Stimulated activated CD4-positive, alpha-beta T cell treated with anti-CD3 and anti-CD28 coated beads, Interleukin-12 subunit alpha, Interleukin-12 subunit beta, amount 100 ng/mL, for 24 hours (primary cell): ENCODE measurements around the gene EIF3K.
A peak's percentile ranks its signal among the peaks of the same experiment; 100 is the strongest.

Experiments
- DNase-seq, 2 experiments: peaks; one replicate each; pipeline ENCODE4 v3.0.0-alpha.2; 2020; ENCODE audit warnings: low read depth in 2 of 2

EIF3K gene

DNA sequence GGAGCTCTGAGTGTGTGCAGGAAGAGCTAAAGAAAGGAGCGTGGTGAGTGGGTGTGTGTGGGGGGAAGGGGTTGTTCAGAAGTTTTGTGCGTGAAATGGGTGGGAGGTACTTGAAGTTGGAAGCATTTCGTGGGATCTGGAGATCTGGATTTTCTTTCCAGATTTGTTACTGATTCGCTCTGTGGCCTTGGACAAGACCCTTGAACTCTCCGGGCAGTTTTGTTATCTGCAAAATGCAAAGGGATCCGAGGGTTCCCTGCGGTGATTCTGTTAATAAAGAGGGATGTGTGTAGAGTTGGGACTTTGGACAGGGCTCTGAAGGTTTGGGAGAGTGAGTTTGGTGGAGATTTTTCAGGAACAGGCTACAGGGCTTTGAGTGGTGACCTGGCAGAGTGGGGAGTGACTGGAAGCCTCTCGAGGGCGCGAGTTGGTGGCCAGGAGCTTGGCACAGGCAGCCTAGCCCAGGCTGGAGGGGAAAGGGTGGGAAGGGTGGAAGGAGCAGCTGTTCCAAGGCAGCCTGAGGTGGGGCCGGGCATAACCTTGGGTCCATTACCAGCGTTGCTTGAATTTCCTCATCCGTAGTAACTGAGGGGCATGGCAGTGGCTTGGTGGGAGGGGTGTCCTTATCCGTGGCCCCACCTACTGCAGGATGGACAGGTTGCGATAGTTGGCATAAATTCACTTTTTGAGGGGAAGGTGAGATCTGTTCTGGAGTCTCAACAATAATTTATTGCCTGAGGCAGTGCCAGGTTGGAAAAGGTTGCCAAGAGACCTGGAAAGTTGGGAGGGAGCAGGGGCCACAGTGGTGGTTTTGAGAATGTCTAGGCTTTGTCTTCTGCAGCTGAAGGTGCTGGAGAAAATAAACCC is 30.6 kb downstream of the EIF3K start:
- DNase-seq: no peak

DNA sequence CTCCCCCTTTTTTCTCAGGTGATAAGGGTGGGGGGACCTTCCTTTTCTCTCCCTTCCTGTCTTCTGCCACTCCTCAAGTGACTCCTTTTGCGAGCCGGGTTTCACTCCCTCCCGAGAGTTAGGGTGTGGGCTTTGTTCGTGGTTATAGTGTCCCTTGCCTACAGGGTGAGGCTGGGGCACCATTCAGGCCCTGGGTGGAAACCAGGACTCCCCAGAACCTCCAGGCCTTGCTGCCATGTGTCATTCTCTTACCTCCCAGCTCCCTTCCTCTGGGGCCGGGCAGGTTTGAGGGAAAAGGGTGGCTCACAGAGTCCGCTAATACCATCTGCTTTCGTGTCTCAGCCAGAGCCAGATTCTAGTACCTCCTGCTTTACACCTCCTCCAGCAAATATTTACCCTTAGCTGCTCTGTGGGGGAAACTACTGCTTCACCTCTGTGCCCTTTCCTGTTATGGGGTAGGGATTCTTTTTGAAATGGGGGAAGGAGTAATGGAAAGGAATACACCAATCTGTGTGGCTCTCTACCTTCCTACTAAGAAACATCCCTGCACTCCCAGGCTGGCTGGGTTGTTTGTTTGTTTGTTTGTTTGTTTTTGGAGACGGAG is 31.3 kb downstream of the EIF3K start:
- no peak for DNase-seq

DNA sequence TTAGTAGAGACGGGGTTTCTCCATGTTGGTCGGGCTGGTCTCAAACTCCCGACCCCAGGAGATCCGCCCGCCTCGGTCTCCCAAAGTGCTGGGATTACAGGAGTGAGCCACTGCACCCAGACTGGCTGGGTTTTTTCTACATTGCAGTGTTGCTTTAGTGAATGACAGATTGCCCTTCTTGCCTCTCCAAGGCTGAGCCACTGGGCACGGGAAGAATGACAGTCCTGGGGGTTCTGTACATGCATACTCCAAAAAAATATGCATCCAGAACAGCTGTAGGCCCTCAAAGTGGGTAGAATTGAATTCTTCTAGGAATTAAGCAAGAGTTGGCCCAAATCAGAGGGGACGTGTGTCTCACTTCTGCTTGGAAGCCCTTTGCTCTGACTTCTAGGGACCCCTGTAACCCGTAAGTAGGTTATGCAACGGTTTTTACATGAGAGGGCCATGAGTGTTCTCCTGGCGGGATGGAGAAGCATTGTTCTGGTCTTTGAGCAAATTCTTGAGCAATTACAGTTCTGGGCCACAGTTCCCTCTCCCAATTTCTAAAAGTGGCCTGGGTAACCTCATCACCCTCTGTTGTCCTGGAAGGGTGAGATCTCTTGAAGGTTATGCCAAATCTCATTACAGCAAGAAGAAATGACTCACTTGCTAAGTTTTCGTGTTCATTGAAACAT is 32.1 kb downstream of the EIF3K start:
- DNase-seq: no peak

DNA sequence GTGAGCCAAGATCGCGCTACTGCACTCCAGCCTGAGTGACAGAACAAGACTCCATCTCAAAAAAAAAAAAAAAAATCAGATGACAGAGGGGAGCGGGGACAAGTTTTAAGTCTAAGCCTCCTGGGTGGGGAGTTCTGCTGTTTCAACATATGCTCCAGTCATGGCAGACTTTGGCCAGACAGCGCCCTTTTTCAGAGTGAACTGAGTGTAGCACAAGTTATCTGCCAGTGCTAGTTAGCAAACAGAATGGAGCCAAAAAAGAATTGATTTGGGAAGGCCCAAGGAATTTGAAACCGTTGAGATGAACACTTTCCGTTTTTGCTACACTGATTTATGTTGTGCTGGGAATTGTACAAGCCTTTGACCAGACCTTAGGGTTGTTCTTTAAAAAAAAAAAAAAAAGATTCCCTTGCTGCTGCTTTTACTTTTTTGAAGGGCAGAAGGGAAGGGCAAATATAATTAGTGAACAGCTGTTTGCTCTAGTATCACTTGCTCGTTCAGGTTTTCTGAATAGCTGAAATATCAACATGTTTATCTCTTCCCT is 34.1 kb downstream of the EIF3K start:
- DNase-seq: no peak

DNA sequence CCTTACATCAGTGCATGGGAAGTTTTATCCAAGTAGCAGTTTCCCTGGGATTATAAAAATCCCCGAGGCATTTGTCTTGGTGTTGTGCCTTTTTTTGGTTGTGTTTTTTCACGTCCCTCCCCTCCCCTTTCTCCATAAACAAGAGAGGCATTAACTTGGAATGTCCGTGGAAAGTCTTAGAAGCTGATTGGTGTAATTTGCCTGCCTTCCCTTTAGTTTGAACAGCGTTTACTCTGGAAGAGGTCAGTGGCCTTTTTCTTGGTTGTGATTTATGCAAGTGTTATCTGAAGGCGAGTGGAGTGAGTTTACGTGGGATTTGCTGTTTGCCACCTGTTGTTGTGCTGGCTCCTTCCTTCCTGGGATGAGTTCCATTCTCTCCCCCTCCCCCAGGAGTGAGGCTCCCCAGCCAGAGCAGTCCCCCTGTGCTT is 35.7 kb downstream of the EIF3K start:
- no peak for DNase-seq

DNA sequence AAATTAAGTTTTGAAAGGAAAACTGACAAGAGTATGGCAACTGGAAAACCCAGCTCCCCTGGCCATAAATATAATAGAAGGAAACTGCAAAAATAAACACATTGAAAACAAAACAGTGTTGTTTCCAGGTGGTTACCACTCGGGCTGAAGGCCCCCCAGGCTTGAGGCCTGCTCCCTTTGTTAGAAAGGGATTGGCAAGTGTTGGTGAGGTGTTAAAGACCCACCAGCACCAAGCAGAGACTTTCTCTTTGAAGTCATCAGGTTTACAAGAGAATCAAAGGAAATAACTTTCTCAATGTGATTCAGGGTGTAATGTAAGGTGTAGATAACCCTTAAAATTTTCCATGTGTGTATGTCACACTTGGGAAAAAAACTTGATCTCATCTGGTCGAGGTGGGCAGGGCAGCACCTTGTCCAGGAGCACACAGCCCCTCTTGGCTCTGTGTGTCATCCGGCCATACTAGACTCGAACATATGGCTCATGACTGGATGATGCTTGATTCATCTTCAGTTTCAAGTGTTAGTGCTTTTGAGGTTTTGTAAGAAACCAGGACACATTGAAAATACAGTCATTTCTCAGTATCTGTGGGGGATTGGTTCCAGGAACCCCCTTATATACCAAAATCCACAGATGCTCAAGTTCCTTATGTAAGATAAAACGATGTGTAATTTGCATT is 36.3 kb downstream of the EIF3K start:
- peak; percentile 22 to 30 for DNase-seq

DNA sequence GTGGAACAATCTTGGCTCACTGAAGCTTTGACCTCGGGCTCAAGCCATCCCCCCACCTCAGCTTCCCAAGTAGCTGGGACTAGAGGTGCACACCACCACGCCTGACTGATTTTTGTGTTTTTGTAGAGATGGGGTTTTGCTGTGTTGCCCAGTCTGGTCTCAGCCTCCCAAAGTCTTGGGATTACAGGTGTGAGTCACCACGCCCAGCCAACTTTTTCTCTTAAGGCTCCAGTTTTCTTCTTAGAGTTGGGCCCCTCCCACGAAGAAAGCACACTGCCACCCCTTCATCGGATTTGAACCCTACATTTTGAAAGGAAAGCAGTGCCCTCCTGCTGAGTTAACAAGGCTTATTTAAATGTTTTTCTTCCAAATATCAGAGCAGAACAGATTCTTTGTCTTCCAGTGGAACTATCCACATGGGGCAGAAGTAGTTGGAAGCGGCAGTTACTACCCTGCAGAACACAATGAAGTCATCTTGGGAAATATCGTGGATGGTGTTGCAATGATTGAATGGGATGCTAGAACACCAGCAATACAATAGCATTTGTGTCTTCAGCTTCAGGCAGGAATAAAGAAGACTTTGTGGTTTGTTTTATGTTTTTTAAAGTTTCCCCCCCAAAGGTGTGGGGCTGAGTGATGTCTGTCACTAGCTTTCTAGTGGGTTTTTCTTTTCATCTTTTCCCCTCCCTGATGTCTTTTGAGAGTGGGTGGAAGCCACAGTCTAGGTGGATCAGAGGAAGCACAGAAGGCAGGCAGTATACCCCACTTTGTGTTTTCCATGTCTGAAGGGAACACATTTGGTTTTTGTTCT is 37.4 kb downstream of the EIF3K start:
- DNase-seq: no peak

DNA sequence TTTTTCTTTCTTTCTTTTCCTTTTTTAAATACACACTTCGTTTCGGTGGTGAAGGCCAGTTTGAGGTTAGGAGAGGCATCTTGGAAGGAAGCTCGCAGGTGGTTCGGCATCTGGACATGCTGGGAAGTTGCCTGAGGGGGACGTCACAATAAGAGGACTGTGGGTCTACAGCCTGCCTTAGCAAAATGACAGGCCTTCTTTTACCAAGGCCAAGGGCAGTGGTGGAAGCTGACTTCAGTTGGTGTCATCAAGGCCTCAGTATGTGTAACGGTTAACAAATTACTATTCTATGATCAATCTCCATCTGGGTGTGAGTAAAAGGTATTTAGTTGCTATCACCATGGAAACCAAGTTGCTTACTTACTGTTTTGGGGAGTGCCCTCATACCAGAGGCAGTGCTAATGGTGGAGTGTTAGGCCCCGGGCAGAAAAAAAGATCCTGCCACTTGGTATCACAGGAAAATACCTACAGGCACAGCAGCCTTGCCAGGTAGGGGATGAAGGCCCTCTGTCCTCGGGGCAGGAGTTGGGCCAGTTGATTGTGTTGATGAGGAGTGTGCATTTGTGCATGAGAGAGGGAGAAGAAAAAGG is 38.7 kb downstream of the EIF3K start:
- DNase-seq: no peak

DNA sequence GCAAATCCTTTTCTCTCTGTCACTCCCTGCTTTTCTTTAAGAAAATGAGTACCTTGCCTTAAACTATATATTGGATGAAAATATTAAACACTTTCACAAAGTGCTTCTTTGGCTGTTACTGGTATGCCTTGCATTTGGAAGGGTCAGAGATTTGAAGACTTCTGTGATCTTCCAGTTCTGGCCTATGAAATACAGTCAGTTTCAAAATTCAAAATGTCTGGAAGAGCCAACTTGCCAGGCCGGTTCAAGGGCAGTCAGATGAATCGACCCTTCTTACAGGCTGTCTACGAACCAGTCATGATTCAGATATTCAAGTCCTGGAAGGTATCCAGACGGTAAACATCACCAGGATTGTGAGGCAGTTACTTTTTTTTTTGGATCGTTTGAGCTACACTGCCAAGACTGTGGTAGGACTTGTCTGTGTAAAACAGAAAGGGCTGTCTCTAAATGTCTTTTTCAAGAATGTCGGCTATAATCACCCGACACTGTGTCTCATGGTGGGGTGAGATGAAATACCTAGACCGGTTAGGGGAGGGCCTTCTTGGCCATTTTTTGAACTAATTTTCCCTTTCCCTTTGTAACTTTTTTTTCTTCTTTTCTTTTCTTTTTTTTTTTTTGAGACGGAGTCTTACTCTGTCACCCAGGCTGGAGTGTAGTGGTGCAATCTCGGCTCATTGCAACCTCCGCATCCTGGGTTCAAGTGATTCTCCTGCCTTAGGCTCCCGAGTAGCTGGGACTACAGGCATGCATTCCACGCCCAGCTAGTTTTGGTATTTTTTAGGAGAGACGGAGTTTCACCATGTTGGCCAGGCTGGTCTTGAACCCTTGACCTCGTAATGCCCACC is 39.7 kb downstream of the EIF3K start:
- no peak for DNase-seq

DNA sequence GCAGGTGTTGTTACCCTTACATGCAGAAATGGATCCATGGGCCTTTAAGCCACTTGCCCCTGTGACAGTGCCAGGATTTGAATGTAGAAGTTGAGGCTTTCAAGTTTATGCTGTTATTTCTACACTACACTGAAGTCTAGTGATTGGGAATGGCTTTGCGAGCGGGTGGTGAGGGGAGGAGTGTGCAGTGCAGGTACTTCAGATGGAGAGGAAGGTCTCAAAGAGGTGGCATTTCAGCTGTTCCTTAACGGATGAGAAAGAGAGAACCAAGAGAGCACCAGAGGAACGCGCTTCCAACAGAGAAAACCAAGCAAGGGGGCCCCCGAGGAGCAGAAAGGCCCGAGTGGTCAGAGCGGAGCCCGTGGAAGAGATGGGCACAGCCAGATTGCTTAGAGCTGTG is 41.7 kb downstream of the EIF3K start:
- no peak for DNase-seq

DNA sequence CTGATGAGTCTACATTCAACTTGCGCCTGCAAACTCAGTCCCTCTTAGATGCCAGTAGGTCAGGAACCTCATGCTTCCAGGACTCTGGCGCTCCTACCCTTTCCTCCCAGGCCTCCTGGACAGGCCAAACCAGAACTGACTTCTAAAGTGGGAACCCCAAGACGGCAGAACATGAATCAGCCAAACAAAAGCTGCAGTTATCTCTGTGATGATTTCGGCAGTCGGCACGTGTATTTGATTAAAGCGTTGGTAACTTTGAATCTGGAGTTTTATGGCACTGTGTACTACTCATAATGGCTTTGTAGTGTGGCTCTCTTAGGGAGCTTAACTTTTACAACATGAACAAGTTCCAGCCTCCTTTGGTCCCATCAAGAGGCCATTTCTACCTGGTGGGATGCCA is 42.1 kb downstream of the EIF3K start:
- no peak for DNase-seq

DNA sequence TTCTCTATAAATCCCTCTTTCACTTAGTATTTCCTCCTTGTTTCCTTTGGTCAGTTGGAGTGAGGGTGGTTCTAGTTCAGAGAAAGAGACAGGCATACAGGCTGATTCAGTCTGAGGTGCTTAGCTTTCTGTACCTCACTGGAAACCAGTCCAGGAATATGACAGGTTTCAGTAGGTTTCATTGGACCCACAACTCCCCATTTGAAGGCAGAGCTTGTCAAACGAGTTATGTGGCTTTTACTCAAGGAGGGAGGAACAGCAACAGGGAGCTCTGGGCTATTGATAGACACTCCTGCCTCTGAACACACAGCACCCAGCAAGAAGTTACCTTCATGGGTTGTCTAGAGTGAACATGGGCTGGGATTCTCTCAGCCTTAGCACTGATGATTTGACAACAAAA is 43.0 kb downstream of the EIF3K start:
- no peak for DNase-seq

DNA sequence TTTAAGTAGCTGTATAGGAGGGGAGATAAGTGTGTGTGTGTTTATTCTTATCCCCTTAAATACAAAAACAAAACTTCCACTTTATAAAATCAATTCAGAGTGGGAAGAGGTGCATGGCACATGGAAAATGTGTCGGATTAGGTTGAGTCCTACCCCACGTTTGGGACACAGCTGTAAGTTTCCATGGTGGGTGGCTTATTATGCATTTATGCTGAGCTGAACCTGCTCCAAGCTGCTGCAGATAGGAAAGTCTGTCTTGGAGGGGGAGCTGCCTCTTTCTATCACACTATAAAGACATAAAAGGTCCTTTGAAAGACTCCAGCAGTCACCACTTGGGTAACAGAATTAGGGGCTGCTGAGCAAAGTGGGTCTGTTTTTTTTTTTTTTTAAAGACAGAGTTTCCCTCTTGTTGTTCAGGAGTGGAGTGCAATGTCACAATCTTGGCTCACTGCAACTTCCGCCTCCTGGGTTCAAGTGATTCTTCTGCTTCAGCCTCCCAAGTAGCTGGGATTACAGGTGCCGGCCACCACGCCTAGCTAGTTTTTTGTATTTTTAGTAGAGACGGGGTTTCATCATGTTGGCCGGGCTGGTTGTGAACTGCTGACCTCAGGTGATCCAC is 43.7 kb downstream of the EIF3K start:
- DNase-seq: no peak

DNA sequence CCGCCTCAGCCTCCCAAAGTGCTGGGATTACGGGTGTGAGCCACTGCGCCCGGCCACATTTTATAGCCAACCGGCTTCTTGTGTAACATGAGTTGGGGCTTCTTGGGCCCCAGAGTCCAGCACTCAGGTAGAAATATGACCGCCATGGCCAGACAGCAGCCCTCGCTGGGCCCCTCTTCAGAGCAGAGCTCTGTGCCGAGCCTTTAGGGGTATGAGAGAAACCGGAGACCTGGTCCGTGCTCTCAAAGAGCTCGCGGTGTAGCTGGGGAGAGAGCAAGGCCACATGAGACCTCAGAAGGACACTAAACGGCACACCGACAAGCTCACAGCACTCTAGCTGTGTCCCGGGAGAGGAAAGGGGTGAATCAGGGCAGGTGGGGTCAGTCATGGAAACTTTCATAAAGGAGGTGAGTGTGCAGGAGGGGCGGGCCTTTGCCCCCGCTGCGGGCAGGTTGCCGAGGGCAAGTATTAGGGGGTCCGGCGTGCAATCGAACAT is 44.2 kb downstream of the EIF3K start:
- no peak for DNase-seq

DNA sequence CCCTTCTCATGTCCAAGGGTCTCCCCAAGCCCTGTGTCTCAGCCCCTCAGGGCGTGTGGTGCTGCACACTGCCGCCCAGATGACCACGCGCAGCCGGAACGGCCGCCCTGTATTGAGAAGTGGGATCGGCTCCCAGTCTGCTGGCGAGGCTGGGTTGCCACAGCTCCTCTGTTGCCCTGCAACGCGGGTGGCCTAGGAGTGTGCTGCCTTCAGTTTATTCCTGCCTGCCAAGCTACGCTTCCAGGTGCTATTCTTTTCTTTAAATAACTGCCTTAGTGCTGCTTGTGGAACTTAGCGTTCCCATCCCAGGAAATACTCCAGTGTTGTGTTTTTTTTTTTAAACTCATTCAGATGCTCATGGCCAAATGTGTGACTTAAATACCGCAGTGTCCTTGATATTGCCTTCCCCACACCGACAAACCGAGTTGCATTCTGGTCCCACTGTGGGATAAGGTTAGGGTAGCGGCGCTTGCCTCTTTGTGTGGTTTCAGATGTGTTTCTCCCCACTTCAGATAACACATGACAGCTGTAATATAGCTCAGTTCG is 45.0 kb downstream of the EIF3K start:
- no peak for DNase-seq

DNA sequence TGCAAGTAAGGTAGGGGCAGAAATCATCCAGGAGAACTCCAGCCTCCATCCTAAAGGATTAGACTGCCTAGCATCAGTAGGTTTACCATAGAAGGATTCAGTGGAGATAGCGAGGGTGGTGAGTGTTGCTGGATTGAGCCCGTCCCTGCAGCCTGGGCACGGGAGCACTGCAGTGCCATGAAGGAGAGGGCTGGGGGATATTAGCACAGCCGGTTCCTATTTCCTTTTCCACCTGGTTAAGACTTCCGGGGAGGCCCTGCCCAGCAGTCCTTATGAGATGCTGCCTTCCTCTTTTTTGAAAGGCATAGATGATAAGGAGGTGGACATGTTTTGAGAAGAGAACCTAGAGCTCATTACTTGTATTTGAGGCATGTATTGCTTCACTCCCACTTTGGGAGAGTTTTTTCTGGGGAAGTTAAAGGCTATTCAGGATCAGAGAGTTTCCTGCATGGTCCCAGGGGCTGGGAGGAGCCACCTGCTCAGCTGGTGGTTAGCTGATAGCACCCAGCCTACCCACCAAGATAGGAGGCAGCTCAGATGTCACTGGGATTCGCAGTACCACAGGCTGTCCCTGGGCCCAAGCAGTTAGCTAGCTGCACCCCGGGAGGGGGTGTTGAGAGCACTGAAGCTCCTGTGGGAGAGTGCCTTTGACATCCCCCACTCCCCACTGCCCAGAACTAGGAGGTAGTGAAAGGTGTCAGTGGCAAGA is 45.7 kb downstream of the EIF3K start:
- no peak for DNase-seq

DNA sequence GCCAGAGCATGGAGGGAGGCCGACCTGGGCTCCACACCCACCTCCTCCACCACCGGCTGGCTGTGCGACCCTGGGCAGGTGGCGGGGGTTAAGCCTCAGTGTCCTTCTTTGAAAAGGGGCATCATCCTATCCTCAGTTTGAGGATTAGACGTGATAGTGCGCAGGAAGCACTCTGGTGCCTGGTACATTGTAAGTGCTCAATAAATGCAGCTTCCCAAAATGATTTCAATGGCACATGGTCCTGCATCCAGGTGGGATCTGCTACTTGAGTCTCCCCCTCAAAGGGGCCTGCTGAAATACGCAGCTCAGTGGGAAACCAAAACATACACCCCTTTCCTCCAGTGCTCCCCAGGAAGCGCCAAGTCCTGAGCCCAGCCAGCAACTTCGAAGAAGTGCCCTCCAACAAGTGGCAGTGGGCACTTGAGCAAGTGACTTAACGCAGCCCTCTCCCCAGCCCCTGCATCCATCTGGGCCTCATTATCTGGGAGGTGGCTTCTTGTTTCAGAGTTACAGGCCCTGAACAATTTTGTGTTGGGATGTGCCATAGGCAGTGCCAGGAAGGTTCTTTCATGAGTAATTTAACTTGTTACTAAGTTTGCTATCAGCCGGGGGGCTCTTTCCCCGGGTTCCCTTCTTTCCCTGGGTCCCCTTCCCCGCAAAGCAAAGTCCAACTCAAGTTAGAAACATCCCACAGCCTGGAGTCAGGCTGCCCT is 46.4 kb downstream of the EIF3K start:
- DNase-seq: no peak
